PFSK-1 (cell line): Measurements from ENCODE around the gene ATG4C.

Experiments
- SIN3A ChIP-seq: IDR thresholded peaks from 2 replicates; pipeline ENCODE4 v1.6.1; 2012; ENCODE audit warnings: mild to moderate bottlenecking, low read length, moderate library complexity, borderline replicate concordance; ENCODE audit not compliant: insufficient read depth
- TF ChIP-seq, protein P1 (sequence below), 2 experiments: IDR thresholded peaks; 2 replicates each; pipeline versions ENCODE4 v1.6.1 to v1.8.0; 2011 to 2012; ENCODE audit warnings: low read depth in 2 of 2, low read length in 2 of 2, control low read depth in 1 of 2, inconsistent platforms in 1 of 2, mild to moderate bottlenecking in 1 of 2, moderate library complexity in 1 of 2; ENCODE audit not compliant: insufficient read depth in 1 of 2

DNA sequence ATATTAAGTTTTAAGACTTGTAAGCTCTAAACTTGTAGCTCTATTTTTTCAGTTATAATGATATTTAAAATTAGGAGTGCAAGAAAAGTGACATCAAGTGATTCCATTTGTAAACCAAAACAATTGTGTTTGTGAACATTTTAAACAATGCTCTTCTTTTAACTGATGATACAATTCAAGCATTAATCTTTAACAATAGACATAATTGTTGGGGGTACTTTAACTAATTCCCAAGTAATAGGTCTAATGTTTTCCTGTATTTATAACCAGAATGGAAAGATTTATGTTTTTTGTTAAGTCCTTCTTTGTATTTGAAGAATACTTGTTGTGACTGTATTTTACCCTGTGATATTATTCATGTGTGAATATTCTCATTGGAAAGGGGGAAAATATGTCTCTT lies 6.8 kb downstream of the ATG4C start:
- TF ChIP-seq, protein P1, sequence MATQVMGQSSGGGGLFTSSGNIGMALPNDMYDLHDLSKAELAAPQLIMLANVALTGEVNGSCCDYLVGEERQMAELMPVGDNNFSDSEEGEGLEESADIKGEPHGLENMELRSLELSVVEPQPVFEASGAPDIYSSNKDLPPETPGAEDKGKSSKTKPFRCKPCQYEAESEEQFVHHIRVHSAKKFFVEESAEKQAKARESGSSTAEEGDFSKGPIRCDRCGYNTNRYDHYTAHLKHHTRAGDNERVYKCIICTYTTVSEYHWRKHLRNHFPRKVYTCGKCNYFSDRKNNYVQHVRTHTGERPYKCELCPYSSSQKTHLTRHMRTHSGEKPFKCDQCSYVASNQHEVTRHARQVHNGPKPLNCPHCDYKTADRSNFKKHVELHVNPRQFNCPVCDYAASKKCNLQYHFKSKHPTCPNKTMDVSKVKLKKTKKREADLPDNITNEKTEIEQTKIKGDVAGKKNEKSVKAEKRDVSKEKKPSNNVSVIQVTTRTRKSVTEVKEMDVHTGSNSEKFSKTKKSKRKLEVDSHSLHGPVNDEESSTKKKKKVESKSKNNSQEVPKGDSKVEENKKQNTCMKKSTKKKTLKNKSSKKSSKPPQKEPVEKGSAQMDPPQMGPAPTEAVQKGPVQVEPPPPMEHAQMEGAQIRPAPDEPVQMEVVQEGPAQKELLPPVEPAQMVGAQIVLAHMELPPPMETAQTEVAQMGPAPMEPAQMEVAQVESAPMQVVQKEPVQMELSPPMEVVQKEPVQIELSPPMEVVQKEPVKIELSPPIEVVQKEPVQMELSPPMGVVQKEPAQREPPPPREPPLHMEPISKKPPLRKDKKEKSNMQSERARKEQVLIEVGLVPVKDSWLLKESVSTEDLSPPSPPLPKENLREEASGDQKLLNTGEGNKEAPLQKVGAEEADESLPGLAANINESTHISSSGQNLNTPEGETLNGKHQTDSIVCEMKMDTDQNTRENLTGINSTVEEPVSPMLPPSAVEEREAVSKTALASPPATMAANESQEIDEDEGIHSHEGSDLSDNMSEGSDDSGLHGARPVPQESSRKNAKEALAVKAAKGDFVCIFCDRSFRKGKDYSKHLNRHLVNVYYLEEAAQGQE (IDR thresholded peaks at IDR 0.05; ENCODE audit: insufficient read depth in 1 of 2, low read depth in 2 of 2, low read length in 2 of 2), result no peak
- TF ChIP-seq SIN3A, result no peak
